Nephron (organoid): ENCODE measurements around the gene WDR45B.

Experiments
- H3K27ac Mint-ChIP-seq, 3 experiments: 2 replicates each; pipeline ENCODE4 v1.8.0; 2020; ENCODE audit warnings: mixed read lengths in 3 of 3, mild to moderate bottlenecking in 2 of 3, moderate library complexity in 1 of 3
- H3K27me3 Mint-ChIP-seq: 2 replicates; pipeline ENCODE4 v1.8.0; 2021; ENCODE audit warnings: low read depth, mild to moderate bottlenecking, moderate library complexity, mixed read lengths
- H3K36me3 Mint-ChIP-seq: 2 replicates; pipeline ENCODE4 v1.8.0; 2020; ENCODE audit warnings: low read depth, mixed read lengths
- H3K4me1 Mint-ChIP-seq: 2 replicates; pipeline ENCODE4 v1.8.0; 2020; ENCODE audit warnings: mixed read lengths
- H3K4me3 Mint-ChIP-seq, 3 experiments: 2 replicates each; pipeline ENCODE4 v1.8.0; 2020; ENCODE audit warnings: mild to moderate bottlenecking in 3 of 3, mixed read lengths in 3 of 3, moderate library complexity in 2 of 3
- H3K9me3 Mint-ChIP-seq: 2 replicates; pipeline ENCODE4 v1.8.0; 2020; ENCODE audit warnings: mixed read lengths
- TF ChIP-seq, protein P1 (sequence below), 3 experiments: fragments of 200-600 bp; sonication (generic); IDR thresholded peaks; one replicate each; pipeline ENCODE4 v1.5.0; 2021; ENCODE audit warnings: antibody characterized with exemption in 3 of 3; ENCODE audit not compliant: unreplicated experiment in 3 of 3

WDR45B gene

GRCh38 chr17:82615084-82616020, 32.9 kb downstream of the WDR45B start:
- H3K27ac Mint-ChIP-seq, result peak overlapping the region; percentile 47 to 90 (median 68)
- no peaks in the 10 kb centered on the region for H3K27me3 Mint-ChIP-seq
- H3K36me3 Mint-ChIP-seq, result peaks cover 74% of the 10 kb centered on the region
- H3K9me3 Mint-ChIP-seq, result no peaks in the 10 kb centered on the region
- no peak overlapping the region for H3K4me3 Mint-ChIP-seq
- TF ChIP-seq, protein P1, sequence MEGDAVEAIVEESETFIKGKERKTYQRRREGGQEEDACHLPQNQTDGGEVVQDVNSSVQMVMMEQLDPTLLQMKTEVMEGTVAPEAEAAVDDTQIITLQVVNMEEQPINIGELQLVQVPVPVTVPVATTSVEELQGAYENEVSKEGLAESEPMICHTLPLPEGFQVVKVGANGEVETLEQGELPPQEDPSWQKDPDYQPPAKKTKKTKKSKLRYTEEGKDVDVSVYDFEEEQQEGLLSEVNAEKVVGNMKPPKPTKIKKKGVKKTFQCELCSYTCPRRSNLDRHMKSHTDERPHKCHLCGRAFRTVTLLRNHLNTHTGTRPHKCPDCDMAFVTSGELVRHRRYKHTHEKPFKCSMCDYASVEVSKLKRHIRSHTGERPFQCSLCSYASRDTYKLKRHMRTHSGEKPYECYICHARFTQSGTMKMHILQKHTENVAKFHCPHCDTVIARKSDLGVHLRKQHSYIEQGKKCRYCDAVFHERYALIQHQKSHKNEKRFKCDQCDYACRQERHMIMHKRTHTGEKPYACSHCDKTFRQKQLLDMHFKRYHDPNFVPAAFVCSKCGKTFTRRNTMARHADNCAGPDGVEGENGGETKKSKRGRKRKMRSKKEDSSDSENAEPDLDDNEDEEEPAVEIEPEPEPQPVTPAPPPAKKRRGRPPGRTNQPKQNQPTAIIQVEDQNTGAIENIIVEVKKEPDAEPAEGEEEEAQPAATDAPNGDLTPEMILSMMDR (IDR thresholded peaks at IDR 0.05; ENCODE audit: unreplicated experiment in 3 of 3), result no peak
- peaks cover 11% of the 10 kb centered on the region for H3K4me1 Mint-ChIP-seq

GRCh38 chr17:82614095-82614631, 34.1 kb downstream of the WDR45B start:
- Mint-ChIP-seq H3K36me3 (peaks cover 76% of the 10 kb centered on the region), H3K4me3 (no peak overlapping the region), H3K27me3 (no peaks in the 10 kb centered on the region), H3K9me3 (peaks cover 9% of the 10 kb centered on the region), H3K4me1 (peaks cover 20% of the 10 kb centered on the region), H3K27ac (peak overlapping the region in 2 of 3 experiments; percentile 53 to 85)
- TF ChIP-seq, protein P1 (IDR thresholded peaks at IDR 0.05; ENCODE audit: unreplicated experiment in 3 of 3), result no peak

DNA sequence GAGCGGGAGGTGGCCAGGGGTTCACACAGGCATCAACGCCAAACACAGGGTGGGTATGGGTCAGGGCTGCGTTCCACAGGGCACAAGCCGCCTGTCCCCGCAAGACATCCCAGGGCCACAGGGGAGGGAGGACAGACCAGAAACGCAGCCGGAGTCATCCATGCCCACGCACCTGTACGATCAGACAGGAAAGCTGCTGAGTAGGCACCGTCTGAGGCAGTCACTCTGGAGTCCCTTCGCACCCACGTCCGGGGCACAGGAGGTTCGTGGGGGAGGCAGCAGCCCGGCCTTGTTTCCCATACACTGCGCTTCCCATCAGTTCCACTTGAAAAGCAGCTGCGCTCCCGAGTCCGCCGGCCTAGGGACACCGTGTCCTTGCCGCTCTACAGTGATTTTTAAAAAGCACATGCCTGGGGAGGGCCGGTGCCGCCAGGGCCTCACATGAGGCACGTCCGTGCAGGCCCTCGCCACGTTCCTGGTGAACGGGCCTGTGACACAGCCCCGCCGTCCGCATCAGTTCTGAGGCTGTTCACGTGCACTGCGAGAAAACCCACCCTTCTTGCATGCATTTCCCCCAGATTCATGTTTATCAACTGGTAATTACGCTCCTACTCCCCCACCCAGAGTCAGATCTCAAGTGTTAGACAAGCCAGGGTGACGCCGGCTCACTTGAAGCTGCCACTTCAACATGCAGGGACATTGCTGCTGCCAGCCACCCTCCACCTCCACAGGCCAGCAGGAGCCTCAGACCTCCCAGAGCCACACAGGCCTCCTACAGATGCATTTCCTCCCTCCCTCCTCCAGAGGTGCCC, 34.8 kb downstream of the WDR45B start:
- Mint-ChIP-seq H3K9me3 (peaks cover 9% of the 10 kb centered on the region), H3K4me3 (peak overlapping the region in 1 of 3 experiments; percentile 7), H3K4me1 (peaks cover 20% of the 10 kb centered on the region), H3K27me3 (no peaks in the 10 kb centered on the region), H3K36me3 (peaks cover 75% of the 10 kb centered on the region), H3K27ac (peak overlapping the region in 2 of 3 experiments; percentile 53 to 85)
- TF ChIP-seq, protein P1 (IDR thresholded peaks at IDR 0.05; ENCODE audit: unreplicated experiment in 3 of 3), result no peak

- Mint-ChIP-seq H3K27me3 (no peaks in the 10 kb centered on the region), H3K4me1 (peaks cover 20% of the 10 kb centered on the region), H3K27ac (peak overlapping the region; percentile 7 to 79 (median 47)), H3K36me3 (peaks cover 78% of the 10 kb centered on the region), H3K4me3 (no peak overlapping the region), H3K9me3 (peaks cover 9% of the 10 kb centered on the region)
- TF ChIP-seq, protein P1 (IDR thresholded peaks at IDR 0.05; ENCODE audit: unreplicated experiment in 3 of 3), result no peak
Observed at GRCh38 chr17:82611140-82612058, 36.8 kb downstream of the WDR45B start.

- TF ChIP-seq, protein P1 (IDR thresholded peaks at IDR 0.05; ENCODE audit: unreplicated experiment in 3 of 3), result no peak
- peaks cover 29% of the 10 kb centered on the region for H3K4me1 Mint-ChIP-seq
- peaks cover 9% of the 10 kb centered on the region for H3K9me3 Mint-ChIP-seq
- H3K27ac Mint-ChIP-seq, result peak overlapping the region in 2 of 3 experiments; percentile 5 to 27
- no peak overlapping the region for H3K4me3 Mint-ChIP-seq
- peaks cover 79% of the 10 kb centered on the region for H3K36me3 Mint-ChIP-seq
- no peaks in the 10 kb centered on the region for H3K27me3 Mint-ChIP-seq
Observed at GRCh38 chr17:82609655-82610054, 38.6 kb downstream of the WDR45B start.
